Measurements from ENCODE around the gene SHISA3.
"Not testable (repeated sequence)": the region's sequence is repeated elsewhere in the genome, so short reads cannot be mapped to it uniquely, and the experiment has no call there.

Gene SHISA3

DNA sequence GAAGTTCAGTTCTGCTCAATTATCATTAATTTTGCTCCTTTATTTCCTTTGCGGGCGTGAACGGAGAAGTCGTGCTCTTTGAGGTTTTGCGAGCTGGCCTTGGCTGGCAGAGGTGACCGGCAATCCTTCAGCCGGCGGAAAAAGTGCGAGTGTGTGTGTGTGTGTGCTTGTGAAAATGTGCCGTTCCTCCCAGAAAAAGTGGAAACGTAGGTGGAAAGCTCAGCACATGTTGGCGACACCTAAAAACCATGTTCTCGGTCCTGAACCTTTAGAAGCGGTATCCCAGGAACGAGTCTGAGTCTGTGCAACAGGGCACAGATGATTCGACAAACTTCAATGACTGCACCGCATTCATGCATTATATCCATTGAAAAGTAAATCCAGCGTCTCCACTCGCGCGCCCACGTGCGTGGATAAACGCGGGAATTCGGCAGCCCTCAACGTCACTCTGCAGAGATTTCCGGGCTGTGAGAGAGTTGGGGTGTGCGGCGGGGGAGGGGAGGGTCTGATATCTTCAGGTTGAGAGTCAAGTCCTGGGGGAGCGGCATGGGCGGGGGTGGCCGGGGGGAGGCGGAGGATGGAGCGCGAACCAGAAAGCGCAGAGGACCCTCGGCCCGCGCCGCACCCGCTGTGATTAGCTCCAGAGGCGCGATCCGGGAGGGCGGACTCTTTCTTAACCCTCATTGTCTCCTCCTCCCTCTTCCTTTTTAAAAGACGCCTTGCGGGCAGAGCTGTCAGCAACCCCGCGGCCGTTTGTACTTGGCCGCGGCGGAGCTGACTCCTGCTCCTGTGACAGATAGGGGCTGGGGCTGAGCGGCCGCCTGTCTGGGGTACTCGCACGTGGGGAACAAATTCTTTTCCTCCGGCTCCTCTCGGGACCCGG, at the start of gene SHISA3:
Gene SHISA3, plus strand, starts transcription at position 737 of the 883 bp plus-strand sequence. CDS start 569 bp downstream, outside the sequence.
- peak within 1 kb of the TSS; percentile 58 for H3K4me3 ChIP-seq (ENCODE audit: low read depth, low read length)

DNA sequence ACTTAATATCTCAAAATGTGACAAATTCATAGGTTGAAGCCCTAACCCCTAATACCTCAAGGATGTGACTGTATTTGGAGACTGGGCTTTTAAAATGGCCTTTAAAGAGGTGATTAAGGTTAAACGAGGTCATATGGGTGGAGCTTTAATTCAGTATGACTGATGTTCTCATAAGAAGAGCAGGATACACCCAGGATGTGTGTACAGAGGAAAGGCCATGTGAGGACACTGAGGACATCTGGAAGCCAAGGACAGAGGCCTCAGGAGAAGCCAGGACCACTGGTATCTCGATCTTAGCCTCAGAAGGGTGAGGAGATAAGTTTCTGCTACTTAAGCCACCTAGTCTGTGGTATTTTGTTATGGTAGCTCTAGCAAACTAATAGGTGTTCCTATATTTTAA, 49.0 kb upstream of the SHISA3 start:
- H3K4me3 ChIP-seq (ENCODE audit: low read depth, low read length) = no peak overlapping the region

DNA sequence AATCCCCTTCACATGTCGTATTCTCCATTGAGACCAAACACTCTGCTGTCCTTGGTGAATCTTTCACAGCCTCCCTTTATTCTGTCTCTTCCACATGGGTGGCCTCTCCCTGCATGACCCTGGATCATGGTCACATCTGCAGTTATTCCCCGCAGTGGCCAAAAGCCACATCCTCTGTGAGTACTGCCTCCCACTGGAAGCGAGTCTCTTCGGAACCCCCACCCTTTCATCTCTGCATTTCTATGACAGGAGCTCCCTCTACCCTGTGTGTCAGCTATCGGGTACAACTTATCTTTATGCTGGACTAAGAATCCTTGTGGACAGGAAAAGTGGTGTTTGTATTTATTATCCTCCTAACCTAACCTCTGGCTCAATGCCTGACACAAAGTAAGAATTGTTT, 48.6 kb upstream of the SHISA3 start:
- H3K4me3 ChIP-seq (ENCODE audit: low read depth, low read length) = no peak overlapping the region

DNA sequence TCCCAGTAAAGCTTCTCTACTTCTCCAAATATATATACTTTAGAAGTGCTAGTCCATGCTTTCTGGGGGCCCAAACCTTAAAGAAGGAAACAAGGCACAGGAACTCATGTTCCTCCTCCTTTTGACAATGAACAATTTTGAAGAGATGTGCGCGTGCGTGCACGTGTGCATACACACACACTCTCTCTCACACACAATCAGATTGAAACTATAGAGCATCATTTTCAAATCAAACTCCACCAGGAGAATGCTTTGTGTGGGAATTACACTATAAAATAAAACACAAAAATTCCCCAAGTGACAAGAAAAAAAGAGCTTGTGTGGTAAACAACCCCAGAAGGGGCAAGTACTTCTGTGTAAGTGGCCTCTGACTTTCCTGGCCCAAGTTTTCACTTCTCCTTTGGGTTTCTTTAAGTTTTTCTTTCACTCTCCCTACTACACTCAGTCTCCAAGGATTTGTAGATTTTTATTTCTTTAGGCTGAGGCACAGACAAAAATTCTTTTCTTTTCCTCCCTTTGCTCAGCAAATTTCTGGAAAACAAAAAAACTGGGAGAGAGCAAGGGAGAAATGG, 46.6 kb upstream of the SHISA3 start:
- H3K4me3 ChIP-seq (ENCODE audit: low read depth, low read length) = no peak overlapping the region

DNA sequence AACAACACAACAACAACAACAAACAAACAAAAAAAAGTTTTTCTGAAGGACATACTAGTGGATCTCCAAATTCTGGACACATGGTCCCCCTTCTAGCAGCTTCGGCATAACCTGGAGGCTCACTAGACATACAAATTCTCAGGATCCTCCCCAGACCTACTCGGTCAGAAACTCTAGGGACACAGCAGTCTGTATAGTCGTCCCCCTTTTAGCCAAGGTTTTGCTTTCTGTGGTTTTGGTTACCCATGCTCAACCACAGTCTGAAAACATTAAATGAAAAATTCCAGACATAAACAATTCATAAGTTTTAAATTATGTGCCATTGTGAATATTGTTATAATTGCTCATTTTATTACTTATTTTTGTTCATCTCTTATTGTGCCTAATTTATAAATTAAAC, 45.2 kb upstream of the SHISA3 start:
- H3K4me3 ChIP-seq (ENCODE audit: low read depth, low read length) = no peak overlapping the region

DNA sequence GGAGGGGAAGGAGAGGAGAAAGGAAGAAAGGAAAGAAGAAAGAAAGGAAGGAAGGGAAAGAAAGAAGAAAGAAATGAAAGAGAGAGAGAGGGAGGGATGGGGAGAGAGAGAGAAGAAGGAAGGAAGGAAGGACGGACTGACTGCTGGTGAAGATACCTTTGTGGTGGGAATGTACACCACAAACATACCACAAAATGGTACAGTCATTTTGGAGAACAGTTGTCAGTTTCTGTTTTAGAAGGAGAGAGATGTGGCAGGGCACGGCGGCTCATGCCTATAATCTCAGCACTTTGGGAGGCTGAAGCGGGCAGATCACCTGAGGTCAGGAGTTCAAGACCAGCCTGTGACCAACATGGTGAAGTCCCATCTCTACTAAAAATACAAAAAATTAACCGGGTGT, 40.0 kb upstream of the SHISA3 start:
- no peak overlapping the region for H3K4me3 ChIP-seq (ENCODE audit: low read depth, low read length)

DNA sequence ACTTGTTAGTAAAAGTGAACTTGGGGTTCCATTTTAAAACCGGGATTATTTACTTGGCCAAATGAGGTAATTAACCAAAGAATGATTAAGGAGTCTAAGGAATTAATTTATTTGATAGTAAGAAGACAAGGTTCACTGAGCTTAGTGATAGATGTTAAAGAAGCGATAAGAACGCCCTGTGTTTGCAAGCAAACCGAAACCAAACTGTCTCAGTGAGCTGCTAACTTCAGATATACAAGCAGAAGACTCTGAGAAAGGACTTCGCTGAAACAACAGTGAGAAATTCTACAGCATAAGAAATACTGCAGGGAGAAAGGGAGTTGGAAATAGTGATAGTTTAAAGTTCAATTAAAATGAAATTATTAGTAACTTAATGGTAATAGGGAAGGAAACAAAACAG, 37.6 kb upstream of the SHISA3 start:
- no peak overlapping the region for H3K4me3 ChIP-seq (ENCODE audit: low read depth, low read length)

DNA sequence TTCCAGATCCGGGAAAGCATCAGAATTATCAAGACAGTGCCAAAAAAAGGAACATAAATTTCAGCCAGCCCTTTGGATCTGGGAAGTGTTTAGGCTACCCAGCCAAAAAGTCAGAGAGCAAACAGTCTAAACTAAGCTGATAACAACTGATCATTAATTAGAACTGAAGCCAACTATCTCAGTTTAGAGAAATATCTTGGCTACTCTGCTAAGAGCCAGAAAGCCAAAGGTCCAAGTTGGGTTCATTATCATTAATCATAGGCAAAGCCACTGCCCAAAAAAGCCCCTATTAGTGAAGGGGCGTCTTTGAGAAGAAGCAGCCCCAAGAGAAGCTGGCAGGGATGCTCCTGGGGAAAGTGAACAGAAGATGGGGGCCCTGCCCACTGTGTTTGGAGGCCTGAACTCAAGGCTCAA, 37.0 kb upstream of the SHISA3 start:
- no peak overlapping the region for H3K4me3 ChIP-seq (ENCODE audit: low read depth, low read length)

DNA sequence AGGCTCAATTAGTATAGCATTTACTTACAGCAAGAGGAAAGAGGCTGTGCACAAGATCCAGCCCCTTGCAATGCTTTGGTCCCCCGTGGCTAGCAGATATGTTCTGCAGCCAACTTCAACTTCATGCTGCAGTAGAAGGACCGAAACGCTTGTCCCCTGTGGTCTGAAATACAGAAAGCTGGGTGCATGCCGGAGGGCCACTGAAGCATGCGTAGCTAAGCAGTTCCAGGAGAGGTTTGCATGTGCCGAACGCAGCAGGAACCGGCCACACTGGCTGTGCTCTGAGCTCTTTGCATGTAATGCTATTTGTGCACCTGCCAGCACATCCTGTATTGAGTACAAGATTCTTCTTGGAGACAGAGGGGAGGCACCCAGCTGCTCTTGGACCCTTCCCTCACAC, 35.8 kb upstream of the SHISA3 start:
- H3K4me3 ChIP-seq (ENCODE audit: low read depth, low read length) = no peak overlapping the region

DNA sequence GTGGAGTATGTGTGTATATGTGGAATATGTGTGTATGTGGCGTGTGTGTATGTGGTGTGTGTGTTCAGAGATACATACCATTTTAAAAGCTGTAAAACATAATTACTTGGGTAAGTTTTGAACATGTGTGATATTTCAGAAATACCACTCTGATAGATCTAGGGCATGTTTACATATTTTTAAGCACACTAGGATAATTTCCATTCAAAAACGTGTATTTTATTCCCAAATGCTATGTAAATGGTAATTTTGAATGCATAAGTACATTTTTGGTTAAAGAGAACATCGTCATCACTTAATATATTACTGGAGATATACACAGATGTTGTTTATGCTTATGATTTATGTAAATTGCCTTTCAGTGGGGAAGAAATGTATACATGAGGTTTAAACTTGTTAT, 34.7 kb upstream of the SHISA3 start:
- no peak overlapping the region for H3K4me3 ChIP-seq (ENCODE audit: low read depth, low read length)

DNA sequence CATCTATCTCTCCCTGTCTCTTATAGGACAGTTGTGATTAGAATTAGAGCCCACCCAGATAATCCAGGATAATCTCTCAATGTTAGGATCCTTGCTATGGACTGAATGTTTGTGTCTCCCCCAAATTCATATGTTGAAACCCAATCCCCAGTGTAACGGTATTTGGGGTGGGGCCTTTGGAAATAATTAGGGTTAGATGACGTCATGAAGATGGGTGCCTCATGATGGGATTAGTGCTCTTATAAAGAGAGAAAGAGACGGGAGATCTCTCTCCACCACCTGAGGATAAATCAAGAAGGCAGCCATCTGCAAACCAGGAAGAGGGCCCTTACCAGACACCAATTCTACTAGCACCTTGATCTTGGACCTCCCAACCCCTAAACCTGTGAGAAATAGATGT, 33.7 kb upstream of the SHISA3 start:
- H3K4me3 ChIP-seq (ENCODE audit: low read depth, low read length) = no peak overlapping the region

DNA sequence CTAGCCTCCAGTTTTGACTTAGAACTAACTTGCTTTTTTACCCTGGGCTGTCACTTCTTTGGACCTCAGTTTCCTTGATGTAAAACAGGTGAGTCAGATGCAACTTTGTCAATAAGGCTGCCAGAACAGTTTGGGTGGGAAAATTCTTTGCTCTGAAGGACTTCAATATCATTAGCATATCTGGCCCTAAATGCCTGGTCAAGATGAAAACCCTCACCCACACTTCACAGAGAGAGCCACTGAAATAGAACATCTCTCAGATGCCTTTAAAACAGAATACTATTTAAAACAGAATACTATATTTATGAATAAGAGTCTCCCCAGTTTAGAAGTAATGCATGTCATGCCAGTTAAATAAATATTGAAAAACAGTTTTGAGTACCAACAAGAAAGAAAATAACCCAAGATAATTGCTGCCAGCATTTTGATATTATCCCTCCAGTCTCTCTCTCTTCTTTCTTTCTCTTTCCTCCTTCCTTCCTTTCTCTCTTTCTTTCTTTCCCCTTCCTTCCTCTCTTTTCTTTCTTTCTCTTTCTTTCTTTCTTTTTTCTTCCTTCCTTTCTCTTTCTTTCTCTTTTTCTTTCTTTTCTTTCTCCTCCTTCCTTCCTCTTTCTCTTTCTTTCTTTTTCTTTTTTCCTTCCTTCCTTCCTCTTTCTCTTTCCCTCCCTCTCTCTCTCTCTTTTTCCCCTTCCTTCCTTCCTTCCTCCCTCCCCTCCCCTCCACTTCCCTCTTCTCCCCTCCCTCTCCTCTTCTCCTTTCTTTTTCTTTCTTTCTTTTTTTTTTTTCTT, 32.8 kb upstream of the SHISA3 start:
- H3K4me3 ChIP-seq (ENCODE audit: low read depth, low read length) = no peak overlapping the region

DNA sequence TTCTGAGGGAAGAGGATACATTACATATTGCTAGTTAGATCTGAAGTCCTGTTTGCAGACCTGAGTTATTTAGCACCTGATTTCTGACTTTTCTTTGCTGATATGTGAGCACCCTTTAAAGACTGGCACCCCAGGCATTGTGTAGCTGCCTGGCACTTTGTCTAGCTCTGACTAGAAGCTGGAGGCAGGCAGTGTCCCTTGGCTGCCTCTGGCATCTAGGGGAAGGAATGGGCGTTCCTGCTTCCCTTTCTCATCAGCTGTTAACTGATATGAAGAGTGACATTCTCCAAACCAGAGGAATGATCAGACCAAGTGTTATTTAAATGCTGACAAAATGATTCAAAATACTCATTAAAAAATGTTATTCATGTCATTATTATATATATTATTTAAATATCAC, 30.3 kb upstream of the SHISA3 start:
- no peak overlapping the region for H3K4me3 ChIP-seq (ENCODE audit: low read depth, low read length)

DNA sequence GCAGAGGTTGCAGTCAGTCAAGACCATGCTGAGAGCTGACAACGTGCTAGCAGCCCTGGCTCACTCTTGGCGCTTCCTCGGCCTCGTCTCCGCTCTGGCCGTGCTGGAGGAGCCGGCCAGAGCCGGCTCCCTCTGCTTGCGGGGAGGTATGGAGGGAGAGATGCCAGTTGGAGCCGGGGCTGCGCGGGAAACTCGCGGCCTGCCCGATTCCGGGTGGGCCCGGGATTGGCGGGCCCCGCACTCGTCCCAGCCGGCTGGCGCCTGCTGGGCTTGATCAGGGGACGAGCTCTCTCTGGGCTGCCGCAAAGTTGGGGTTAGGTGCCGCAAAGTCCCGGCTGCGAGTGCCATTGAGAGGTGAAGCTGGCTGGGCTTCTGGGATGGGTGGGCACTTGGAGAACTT, 27.8 kb upstream of the SHISA3 start:
- H3K4me3 ChIP-seq (ENCODE audit: low read depth, low read length) = no peak overlapping the region

DNA sequence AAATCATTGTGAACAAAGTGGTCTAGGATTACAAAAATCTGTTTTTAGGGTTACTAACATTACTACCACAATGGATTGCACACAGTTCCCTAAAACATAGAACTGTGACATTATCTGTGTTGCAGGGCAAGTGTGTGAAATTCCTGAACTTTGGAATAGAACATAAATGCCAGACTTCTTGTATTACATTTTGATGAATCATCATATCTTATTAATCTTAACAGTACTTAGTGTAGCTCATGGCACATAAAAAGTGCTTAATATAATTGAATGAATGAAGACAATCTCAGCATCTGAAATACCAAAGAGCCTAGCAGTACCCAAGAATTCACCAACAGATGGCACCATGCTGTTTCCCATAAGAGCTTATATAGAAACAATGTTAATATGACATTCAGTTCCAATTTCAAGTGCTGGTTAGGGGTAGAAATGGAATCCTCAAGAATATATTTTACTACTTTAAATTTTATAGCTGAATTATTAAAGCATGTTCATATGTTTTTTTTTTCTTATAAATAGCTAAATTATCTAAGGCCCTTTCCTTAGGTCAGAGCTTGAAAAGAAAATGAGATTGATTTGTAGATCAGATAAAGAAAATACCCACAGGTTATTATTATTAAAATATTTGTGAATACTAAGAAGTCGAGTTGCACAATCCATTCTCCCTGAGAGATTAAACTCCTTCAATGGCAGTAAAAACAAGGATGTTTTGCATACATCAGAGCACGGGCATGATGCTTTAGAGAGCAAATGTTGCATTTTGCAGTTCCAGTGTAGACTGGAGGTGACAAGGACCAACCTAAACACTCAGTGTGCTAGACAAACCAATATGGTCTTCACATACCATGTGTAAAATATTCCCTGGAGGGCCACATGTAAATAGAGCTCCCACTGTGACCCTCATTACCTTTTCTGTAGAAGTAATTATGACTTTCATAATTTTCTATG, 25.7 kb upstream of the SHISA3 start:
- H3K4me3 ChIP-seq (ENCODE audit: low read depth, low read length) = no peak overlapping the region

DNA sequence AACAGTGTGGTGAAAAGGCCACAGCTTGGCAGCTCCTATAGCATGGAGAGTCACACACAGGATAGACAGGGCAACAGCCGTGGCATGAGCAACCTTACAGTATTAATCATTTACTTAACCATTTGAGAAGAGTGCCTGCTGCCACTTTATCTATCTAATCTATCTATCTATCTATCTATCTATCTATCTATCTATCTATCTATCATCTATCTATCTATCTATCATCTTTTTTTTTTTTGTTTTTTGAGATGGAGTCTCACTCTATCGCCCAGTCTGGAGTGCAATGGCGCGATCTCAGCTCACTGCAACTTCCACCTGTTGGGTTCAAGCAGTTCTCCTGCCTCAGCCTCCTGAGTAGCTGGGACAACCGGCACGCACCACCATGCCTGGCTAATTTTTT, 25.0 kb upstream of the SHISA3 start:
- not testable (repeated sequence) for H3K4me3 ChIP-seq (ENCODE audit: low read depth, low read length)

DNA sequence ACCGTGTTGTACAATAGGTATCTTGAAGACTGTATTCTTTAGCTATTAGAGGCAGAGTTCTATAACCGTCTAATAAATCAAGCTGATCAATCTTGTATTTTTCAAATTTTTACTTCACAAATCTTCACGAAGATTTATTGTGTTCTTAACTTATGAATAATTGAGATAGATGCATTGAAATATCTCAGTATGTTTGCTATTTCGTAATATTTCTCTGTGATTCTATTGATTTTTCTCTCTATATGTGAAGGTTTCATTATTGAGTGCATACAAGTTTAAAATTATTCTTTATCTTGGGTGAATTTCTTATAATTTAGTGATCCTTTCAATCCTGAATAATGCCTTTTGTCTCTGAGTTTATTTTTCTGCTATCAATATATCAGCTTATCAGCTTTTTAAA, 19.8 kb upstream of the SHISA3 start:
- no peak overlapping the region for H3K4me3 ChIP-seq (ENCODE audit: low read depth, low read length)

DNA sequence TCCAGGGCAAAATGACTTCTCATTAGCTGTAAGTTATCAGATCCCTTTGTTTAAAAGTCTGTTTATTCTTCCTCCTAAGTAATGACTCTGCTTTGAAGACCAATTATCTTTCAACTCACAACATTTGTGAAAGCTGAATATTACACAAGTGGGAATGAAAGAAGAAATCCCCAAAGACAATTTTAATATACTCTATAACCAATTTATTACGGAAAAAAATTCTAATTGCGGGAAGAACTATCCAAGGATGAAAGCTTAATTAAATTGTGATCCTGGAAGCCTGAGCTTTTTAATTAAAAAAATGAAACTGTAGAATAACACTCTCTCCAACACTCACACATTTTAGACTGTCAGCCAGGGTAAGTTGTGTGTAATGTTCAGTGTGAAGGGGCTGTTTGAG, 15.6 kb upstream of the SHISA3 start:
- H3K4me3 ChIP-seq (ENCODE audit: low read depth, low read length) = no peak overlapping the region

DNA sequence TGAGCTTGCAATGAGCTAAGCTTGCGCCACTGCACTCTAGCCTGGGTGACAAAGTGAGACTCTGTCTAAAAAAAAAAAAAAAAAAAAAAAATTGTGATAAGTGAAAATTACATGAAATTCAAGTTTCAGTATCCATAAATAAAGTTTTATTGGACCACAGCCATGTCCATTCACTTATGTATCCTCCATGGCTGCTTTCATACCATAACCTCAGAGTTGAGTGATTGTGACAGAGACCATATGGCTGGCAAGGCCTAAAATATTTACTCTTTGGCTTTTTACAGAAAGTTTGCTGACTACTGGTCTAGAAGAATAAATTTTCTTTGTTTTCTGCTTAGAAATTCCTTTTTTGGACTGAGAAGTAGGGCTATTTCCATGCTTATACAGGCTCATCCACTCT, 11.8 kb upstream of the SHISA3 start:
- H3K4me3 ChIP-seq (ENCODE audit: low read depth, low read length) = no peak overlapping the region

DNA sequence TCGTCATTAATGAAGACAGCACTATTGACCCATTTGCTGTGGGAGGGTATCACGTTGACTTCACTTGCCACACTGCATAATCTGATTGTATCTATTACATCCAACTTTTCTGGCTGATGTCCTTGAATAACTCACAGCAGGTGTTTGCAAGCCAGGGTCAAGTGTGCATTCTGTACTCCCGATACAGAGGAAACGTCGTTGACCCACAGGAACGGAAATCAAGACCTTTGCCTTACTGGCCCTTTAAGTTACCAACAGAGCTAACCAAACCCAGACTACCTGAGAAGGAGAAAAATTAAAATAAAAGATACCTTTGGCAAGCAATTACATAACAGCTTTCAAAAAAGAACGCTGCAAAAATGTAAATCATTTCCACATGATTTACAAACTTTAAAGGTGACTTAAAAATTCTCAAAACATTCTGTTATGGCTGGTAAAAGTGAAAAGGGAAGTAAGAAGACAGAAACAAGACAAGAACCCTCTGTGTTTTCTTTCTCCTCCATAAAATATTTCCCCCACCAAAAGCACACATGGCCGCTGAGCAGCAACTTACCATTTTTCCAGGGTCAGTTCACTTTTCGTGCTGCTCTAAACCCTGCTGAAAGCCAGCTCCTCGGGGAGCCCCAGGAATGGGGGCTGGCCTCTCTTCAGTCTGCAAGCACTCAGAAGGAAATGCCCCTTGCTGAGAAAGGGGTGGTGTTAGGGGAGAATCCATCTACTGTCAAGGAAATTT, 6.5 kb upstream of the SHISA3 start:
- H3K4me3 ChIP-seq (ENCODE audit: low read depth, low read length) = no peak overlapping the region

Data from iPS-11a (cell line).